ENCODE data around the gene KHDRBS2. TPM values are rescaled to one million over a fixed set of nuclear protein-coding genes. Genes with fewer than 3 reads are reported as not detected.

KHDRBS2 gene
- total RNA-seq, 1 donor from 2014 or later, result not detected

GRCh38 chr6:61950811-61951210 lies 335.2 kb downstream of the KHDRBS2 start:
- intact Hi-C loops (cut with micrococcal nuclease), result no loop called here
- Histone ChIP-seq H3K4me3 (no peak overlapping the region), H3K27ac (replicated peaks) (no peak overlapping the region), H3K9me3 (replicated peaks) (peaks cover under 1% of the 10 kb centered on the region), H3K36me3 (no peaks in the 10 kb centered on the region), H3K4me1 (no peaks in the 10 kb centered on the region), H3K27me3 (ENCODE audit: low read depth) (no peaks in the 10 kb centered on the region)
- no peak for DNase-seq
- TF ChIP-seq CTCF (IDR thresholded peaks at IDR 0.05; ENCODE audit: borderline replicate concordance), result no peak

GRCh38 chr6:61949971-61950370 lies 336.1 kb downstream of the KHDRBS2 start:
- intact Hi-C loops (cut with micrococcal nuclease), result no loop called here
- H3K36me3 ChIP-seq, result no peaks in the 10 kb centered on the region
- no peaks in the 10 kb centered on the region for H3K27me3 ChIP-seq (ENCODE audit: low read depth)
- no peak for DNase-seq
- no peak for TF ChIP-seq CTCF (IDR thresholded peaks at IDR 0.05; ENCODE audit: borderline replicate concordance)
- H3K4me1 ChIP-seq, result no peaks in the 10 kb centered on the region
- H3K4me3 ChIP-seq, result no peak overlapping the region
- no peaks in the 10 kb centered on the region for H3K9me3 ChIP-seq (replicated peaks)
- no peak overlapping the region for H3K27ac ChIP-seq (replicated peaks)

GRCh38 chr6:61949161-61949560 lies 336.9 kb downstream of the KHDRBS2 start:
- no peaks in the 10 kb centered on the region for H3K9me3 ChIP-seq (replicated peaks)
- no peak for TF ChIP-seq CTCF (IDR thresholded peaks at IDR 0.05; ENCODE audit: borderline replicate concordance)
- no peak for DNase-seq
- H3K36me3 ChIP-seq, result no peaks in the 10 kb centered on the region
- H3K27ac ChIP-seq (replicated peaks), result no peak overlapping the region
- no peaks in the 10 kb centered on the region for H3K27me3 ChIP-seq (ENCODE audit: low read depth)
- intact Hi-C loops (cut with micrococcal nuclease), result no loop called here
- no peak overlapping the region for H3K4me3 ChIP-seq
- no peaks in the 10 kb centered on the region for H3K4me1 ChIP-seq

- Histone ChIP-seq H3K4me1 (no peaks in the 10 kb centered on the region), H3K27me3 (ENCODE audit: low read depth) (no peaks in the 10 kb centered on the region), H3K4me3 (no peak overlapping the region), H3K27ac (replicated peaks) (no peak overlapping the region), H3K9me3 (replicated peaks) (peaks cover 7% of the 10 kb centered on the region), H3K36me3 (no peaks in the 10 kb centered on the region)
- DNase-seq, result no peak
- intact Hi-C loops (cut with micrococcal nuclease), result no loop called here
- TF ChIP-seq CTCF (IDR thresholded peaks at IDR 0.05; ENCODE audit: borderline replicate concordance), result no peak
Measured at GRCh38 chr6:61947311-61947947, 338.6 kb downstream of the KHDRBS2 start.

- Histone ChIP-seq H3K27ac (replicated peaks) (no peak overlapping the region), H3K4me1 (no peaks in the 10 kb centered on the region), H3K4me3 (no peak overlapping the region), H3K27me3 (ENCODE audit: low read depth) (no peaks in the 10 kb centered on the region), H3K36me3 (no peaks in the 10 kb centered on the region), H3K9me3 (replicated peaks) (peaks cover 15% of the 10 kb centered on the region)
- intact Hi-C loops (cut with micrococcal nuclease), result no loop called here
- no peak for DNase-seq
- no peak for TF ChIP-seq CTCF (IDR thresholded peaks at IDR 0.05; ENCODE audit: borderline replicate concordance)
Measured at GRCh38 chr6:61940919-61941318, 345.1 kb downstream of the KHDRBS2 start.
